ENCODE measurements around the gene OR11G2. TPM values are rescaled to one million over a fixed set of nuclear protein-coding genes. Genes with fewer than 3 reads are reported as not detected.

The OR11G2 gene
- total and polyA plus RNA-seq, 10 donors, result not detected

- TF ChIP-seq POLR2AphosphoS5 (IDR thresholded peaks at IDR 0.05), result no peak
- no peak for TF ChIP-seq CTCF (IDR thresholded peaks at IDR 0.05 in 8 of 11, conservative IDR thresholded peaks at IDR 0.05 in 3 of 11)
- no peak for TF ChIP-seq POLR2A (IDR thresholded peaks at IDR 0.05)
- Histone ChIP-seq H3K4me1 (no peaks in the 10 kb centered on the region), H3K27ac (peak overlapping the region in 3 of 8 donors; percentile 10 to 61 (median 55)), H3K4me3 (no peak overlapping the region), H3K9me3 (no peaks in the 10 kb centered on the region), H3K27me3 (replicated peaks in 1 of 7) (no peaks in the 10 kb centered on the region), H3K36me3 (no peaks in the 10 kb centered on the region)
- intact Hi-C loops (cut with DNase I; ENCODE audit: low total_unique reads), result no loop called here
- no peak for DNase-seq
- WGBS, 5 donors, result 24 to 62% (median 38%) methylated on average over 5 of the region's 5 CpGs
These were observed 11.5 kb upstream of the OR11G2 start for GRCh38 chr14:20179218-20179617.

- 45 to 68% (median 58%) methylated on average over 2 of the region's 2 CpGs for WGBS, 5 donors
These were observed 10.8 kb upstream of the OR11G2 start for GRCh38 chr14:20179880-20180279.

GRCh38 chr14:20180486-20180885 lies 10.2 kb upstream of the OR11G2 start:
- TF ChIP-seq POLR2AphosphoS5 (IDR thresholded peaks at IDR 0.05) (no peak), CTCF (IDR thresholded peaks at IDR 0.05 in 8 of 11, conservative IDR thresholded peaks at IDR 0.05 in 3 of 11) (no peak), POLR2A (IDR thresholded peaks at IDR 0.05) (no peak)
- Histone ChIP-seq H3K9me3 (no peaks in the 10 kb centered on the region), H3K4me1 (no peaks in the 10 kb centered on the region), H3K27ac (peak overlapping the region in 2 of 8 donors; percentile 55 to 61), H3K36me3 (no peaks in the 10 kb centered on the region), H3K27me3 (replicated peaks in 1 of 7) (no peaks in the 10 kb centered on the region), H3K4me3 (no peak overlapping the region)
- intact Hi-C loops (cut with DNase I; ENCODE audit: low total_unique reads), result no loop called here
- 43 to 55% (median 52%) methylated on average over 2 of the region's 2 CpGs for whole genome bisulfite sequencing, 5 donors
- DNase-seq, result no peak

More at GRCh38 chr14:20179880-20180279, 10.8 kb upstream of the OR11G2 start:
- intact Hi-C loops (cut with DNase I; ENCODE audit: low total_unique reads), result no loop called here
- Histone ChIP-seq H3K9me3 (no peaks in the 10 kb centered on the region), H3K27me3 (replicated peaks in 1 of 7) (no peaks in the 10 kb centered on the region), H3K36me3 (no peaks in the 10 kb centered on the region), H3K4me3 (no peak overlapping the region), H3K4me1 (no peaks in the 10 kb centered on the region), H3K27ac (peak overlapping the region in 3 of 8 donors; percentile 10 to 61 (median 55))
- DNase-seq, result no peak
- no peak for TF ChIP-seq POLR2AphosphoS5 (IDR thresholded peaks at IDR 0.05)
- TF ChIP-seq CTCF (IDR thresholded peaks at IDR 0.05 in 8 of 11, conservative IDR thresholded peaks at IDR 0.05 in 3 of 11), result no peak
- TF ChIP-seq POLR2A (IDR thresholded peaks at IDR 0.05), result no peak

- intact Hi-C loops (cut with DNase I; ENCODE audit: low total_unique reads), result no loop called here
- no peak for DNase-seq
- no peak for TF ChIP-seq POLR2A (IDR thresholded peaks at IDR 0.05)
- TF ChIP-seq POLR2AphosphoS5 (IDR thresholded peaks at IDR 0.05), result no peak
- TF ChIP-seq CTCF (IDR thresholded peaks at IDR 0.05 in 8 of 11, conservative IDR thresholded peaks at IDR 0.05 in 3 of 11), result no peak
- H3K4me3 ChIP-seq, result no peak overlapping the region
- no peaks in the 10 kb centered on the region for H3K36me3 ChIP-seq
- no peaks in the 10 kb centered on the region for H3K27me3 ChIP-seq (replicated peaks in 1 of 7)
- H3K4me1 ChIP-seq, result no peaks in the 10 kb centered on the region
- WGBS, 5 donors, result 50 to 61% (median 57%) methylated on average over 5 of the region's 5 CpGs
- H3K9me3 ChIP-seq, result no peaks in the 10 kb centered on the region
- no peak overlapping the region for H3K27ac ChIP-seq
These were observed 6.5 kb upstream of the OR11G2 start for GRCh38 chr14:20184181-20184580.

All from spleen (tissue), 11 donors.